Hippocampal formation (tissue), 2 donors: Measurements from ENCODE around the gene PCDH9.

ENCODE experiments used
- DNase-seq, 2 donors: peaks; one replicate each; lab custom pipeline; 2025; lab: John Stamatoyannopoulos, UW

PCDH9 gene

DNA sequence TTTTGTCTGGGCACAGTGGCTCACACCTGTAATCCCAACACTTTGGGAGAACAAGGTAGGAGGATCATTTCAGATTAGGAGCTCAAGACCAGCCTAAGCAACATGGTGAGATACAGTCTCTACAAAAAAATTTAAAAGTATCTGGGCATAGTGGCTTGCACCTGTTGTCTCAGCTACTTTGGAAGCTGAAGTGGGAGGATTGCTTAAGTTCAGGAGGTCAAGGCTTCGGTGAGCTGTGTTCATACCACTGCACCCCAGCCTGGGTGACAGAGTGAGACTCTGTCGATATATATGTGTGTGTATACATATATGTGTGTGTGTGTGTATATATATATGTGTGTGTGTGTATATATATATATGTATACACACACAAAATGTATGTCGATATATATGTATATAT, 833.0 kb downstream of the PCDH9 start:
- no peak for DNase-seq

DNA sequence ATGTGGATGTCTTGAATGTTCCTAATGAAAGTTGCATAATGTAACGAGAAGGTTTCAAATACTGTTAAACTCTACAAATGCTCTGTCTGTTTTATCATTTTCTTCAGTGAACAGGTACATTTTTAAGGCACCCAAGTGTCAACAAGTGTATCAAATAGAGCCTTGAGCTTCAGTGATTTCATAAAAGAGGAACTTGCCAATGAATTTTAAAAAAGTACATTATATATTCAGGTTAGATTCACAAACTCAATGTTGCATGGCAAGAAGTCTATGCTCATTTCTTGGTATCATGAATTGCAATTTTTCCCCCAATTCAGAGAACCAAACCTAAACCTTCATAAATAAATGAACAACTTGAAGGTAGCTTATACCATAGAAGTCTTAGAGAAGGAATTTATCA, 838.8 kb downstream of the PCDH9 start:
- no peak for DNase-seq

DNA sequence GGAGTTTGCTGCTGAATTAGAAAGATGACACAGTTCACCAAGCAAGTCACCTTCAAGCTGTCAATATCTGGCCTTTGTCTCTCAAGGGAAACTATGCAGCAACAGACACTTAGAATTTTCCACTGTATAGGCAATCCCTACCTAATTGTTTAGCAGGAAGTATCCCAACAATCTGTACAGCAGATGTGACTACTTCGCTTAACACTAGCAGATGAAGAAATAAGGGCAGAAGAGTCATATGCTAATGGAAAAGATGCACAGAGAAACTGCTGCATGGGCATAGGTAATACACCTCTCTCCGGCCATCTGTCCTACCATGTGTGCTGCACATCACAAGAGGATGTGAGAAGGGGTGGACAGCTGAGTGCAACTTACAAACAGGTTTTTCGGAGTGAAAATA, 851.2 kb downstream of the PCDH9 start:
- DNase-seq = no peak

DNA sequence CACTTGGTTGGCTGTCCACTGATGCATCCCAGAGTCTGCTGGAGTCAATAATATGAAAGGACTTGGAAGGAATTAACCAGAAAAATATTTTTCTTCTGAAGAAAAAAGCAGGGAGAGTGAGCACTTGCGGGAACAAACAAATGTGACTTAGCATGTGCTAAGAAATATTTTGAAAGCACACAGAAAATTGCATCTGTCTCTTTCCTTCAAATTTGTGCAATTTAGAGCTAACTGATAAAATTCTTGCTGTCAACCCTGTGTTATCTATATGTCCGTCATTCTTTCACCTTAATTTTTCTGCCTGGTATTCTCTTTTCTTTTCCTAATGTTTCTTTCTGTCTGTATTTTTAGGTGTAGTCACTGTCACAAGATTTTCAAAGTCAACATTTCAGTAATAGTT, 852.6 kb downstream of the PCDH9 start:
- no peak for DNase-seq

DNA sequence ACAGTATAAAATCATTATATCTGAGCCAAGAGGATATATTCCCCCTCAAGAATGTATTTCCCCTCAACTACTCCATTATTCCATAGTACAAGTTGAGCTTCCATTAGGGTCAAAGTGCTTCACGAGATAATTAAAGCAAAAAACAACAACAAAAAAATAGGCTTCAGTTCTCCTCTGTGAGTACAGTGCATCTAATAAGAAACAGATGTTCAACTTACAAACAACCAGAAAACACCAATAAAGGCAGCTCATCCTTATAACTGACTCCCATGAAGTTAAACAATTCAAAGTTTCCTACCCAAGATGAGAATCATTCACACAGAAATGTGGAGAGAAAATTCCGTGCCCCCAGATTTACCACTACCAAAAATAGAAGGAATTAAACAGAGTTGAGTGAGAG, 854.4 kb downstream of the PCDH9 start:
- no peak for DNase-seq

DNA sequence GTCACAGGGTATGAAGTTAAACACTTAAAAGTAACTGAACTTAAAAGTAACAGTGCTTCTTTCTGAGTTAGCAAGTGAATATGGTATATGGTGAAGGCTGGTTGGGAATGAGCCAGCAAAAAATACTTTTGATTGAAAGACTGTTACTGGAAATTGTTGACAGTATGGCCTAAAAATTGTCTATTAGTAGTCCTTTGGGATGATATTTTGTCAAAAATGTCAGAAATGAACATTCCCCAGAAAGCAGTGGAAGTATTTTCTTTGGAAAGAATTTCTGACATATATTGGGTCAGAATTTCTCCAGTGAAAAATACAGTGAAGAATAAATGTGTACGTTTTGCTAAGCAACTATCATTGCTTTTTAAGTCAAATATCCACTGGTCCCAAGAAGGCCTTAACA, 860.5 kb downstream of the PCDH9 start:
- DNase-seq = no peak

DNA sequence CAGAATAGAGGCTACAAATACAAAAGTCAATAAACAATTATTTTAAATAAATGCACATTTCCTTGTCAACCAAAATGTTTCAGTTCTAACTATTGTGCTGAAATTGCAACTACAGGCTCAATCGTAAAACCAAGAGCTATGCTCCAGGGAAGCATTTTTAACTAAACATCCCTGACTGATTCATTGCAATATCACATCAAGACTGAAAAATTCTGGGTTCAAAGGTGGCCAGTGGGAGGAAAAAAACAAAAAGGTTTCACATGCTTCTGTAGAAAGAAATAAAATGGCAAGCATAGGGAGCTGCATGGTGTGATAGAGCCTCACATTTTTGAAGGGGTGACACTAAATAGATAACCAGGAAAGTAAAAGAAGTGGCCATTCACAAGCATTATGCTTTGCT, 862.8 kb downstream of the PCDH9 start:
- DNase-seq = no peak

DNA sequence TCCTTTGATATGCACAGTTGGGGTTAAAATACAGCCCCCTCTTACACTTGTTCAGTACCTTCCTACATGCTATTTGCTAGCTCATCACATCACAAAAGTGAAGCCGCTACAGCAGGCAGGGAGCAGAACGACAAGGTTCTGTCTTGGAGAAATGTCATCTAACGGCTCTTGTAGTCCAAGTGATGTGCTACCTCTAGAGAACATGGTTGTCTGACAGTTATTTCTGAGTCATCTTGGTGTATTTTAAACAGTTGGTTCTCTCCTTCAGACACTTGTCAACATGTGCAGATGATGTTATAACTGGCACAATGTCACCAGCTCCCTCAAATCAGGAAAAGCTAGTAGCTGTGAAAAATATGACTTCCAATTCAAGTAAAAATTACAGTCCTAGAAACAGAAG, 865.0 kb downstream of the PCDH9 start:
- DNase-seq = no peak

DNA sequence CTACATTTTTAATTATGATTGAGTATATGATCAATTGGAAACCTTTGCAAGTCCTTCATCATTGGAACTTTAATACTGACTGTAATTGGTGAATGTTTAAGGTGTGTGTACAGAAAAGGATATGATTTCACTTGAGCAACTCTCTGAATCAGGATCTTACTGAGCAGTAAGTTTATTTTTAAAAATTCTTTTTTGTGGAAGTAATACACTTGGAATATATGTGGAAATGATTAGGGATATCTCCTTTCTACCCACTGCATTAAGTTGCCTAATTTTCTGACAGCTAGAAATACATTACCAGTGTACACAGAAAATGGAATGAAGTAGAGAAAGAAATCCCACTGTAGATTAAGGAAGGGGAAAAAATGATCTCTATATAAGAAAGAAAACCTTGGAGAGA, 865.8 kb downstream of the PCDH9 start:
- no peak for DNase-seq

DNA sequence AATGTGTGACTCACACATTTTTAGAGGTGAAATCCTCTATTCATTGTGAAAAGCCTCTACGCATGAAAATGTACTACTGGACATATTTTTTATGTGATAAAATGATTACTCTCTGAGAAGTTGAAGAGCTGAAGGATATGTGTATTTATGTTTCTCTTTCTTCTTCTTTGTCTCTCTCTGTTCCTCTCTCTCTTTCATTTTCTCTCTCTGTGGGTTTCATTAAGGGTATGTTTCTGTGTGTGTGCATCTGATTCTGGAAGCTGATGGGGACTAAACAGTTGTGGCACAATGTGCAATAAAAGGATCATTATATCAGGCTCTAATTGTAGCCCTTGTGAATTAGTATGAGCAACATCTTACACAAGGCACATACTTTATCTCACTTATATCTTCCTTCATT, 867.7 kb downstream of the PCDH9 start:
- no peak for DNase-seq

DNA sequence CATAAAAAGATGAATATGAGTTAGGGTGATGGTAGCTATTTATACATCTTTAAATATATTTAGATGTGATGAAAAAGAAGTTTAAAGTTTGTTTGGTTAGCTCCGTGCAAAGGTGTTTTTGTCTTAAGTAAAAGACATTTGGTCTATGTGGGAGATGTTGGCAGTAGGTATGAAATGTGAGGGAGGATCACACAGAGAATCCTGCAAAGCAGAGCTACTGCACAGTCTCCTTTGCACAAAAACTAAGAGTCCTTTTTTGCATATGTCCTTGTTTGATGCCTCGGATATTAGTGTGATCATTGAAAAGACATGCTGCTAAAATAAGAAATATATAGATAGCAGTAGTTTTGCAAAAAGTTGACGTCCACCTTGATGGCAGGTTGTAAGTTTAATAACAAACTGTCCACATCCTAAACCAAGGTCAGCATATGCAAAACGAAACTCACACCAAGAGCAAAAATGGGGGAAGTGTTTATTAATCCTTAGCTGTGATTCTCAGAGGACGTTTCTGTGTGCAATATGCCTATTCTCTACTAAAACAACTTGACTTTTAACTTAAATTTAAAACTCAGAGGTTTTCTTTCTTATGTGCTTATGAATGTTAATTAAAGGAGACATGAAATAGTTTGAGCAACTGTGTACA, 870.1 kb downstream of the PCDH9 start:
- DNase-seq = peak in 1 of 2 donors; percentile 46

DNA sequence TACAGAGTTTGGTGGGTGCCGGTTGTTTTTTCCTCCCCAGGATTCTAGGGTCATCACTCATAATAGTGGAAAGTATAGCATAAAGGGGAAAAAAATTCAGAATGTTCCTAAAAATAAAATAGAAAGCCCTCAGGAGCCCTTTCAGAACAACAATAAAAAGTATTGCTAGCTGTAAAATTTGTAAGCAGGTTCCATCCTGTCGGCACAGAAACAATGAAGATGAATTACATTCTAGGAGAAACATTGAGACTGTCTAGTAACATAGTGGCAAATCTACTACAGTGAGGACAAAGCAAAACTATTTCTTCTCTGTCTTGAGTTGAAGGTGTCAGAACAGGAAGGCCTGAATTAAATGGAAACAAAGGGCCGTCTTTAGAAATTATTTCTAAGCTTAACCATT, 870.7 kb downstream of the PCDH9 start:
- no peak for DNase-seq

DNA sequence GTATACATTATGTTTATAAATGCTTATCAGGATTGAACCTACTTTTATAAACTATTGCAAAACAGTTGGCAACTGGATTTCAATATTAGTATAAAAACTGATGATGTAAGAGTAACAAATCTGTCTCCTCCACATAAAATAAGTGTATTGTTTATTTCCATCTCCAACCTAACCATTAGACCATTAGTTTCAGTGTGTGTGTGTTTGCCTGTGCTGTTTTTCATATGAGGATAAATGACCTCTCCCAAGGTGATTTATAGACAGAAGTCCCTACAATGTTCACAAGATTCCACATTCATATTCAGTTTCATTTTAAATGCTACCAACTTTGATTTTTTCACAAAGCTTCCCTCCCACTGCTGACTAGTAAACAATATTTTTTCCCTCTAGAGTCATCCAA, 871.6 kb downstream of the PCDH9 start:
- DNase-seq = no peak

DNA sequence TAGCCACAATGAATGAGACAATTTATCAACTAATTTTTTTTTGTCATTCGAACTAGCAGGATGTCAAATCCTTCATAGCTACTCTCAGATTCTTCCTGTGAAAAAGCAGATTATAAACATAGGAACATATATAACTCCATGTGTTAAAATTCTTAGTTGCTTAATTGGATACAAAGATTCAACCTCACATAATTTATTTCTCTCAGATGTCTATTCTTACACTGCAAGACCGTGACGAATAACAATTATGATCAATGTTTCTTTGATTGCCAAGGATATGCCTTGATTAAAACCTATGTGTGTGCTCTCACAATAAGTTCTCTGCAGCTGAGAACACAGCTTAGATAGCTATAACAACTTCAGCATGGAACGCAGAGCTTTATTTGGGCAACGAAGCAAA, 872.7 kb downstream of the PCDH9 start:
- DNase-seq = no peak

DNA sequence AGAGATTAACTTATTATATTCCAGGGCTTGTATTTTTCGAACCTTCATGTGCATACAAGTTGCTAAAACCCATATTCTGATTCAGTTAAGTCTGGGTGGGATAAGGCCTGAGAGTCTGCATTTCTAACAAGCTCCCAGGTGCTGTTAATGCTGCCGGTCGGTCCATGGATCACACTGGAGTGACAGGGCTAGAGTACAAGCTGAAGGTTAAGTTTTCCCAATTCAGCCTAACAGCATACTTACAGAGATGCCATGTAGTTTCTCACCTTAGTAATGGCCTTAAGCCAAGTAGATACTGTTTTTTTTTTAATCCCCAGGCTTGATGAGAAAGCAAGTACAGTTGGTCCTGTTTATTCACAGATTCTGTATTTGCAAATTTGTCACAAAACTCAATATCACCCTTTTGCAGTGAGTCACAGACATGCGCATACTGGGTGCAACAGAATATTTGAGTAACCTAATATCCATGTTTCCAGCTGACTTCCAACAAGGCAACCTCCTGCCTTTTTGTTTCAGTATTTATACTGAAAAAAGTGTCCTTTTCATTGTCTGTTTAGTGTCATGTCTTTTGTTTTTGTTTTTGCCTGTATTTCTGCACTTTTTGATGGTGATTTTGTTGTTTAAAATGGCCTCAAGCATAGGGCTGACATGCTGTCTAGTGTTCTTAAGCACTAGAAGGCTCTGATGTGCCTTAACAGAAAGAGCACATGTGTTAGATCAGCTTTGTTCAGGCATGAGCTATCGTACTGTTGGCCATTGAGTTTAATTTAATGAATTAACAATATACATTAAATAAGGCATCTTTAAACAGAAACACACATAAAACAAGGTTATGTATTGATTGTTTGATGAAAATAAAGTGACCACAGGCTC, 875.0 kb downstream of the PCDH9 start:
- no peak for DNase-seq

DNA sequence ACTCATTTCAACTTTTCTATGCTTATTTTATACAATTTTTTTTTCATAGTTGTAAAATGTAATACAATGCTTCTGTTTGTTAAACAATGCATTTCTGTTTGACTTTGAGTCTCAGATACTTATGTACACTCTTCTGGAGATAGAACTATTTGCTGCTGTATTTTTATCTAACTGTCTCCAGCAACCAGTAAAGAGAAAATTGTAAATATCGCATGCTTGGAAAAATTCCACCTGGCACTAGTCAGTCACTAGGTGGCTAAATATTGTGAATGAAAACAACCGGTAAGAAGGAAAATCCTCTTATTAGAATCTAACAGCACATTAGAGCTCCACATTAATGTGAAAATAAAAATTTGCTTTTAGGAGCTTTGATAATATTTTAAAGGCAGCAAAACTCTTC, 876.5 kb downstream of the PCDH9 start:
- DNase-seq = no peak

DNA sequence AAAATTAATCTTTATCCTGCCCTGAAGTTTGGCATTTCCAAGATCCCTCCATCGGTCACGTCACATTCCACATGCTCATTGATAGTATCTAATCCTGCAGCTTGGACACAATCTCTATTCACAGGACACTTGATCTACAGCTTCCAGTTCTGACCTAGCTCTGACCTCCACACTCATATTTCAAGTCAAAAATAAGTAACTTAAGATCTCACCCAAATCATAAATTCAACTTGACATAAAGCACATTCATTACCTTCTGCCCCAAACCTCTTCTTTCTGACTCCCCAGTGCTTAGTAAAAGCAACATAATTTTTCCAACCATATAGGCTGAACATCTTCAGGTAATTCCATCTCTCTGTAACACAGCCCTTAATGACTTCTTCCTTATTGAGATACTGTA, 880.2 kb downstream of the PCDH9 start:
- DNase-seq = no peak

DNA sequence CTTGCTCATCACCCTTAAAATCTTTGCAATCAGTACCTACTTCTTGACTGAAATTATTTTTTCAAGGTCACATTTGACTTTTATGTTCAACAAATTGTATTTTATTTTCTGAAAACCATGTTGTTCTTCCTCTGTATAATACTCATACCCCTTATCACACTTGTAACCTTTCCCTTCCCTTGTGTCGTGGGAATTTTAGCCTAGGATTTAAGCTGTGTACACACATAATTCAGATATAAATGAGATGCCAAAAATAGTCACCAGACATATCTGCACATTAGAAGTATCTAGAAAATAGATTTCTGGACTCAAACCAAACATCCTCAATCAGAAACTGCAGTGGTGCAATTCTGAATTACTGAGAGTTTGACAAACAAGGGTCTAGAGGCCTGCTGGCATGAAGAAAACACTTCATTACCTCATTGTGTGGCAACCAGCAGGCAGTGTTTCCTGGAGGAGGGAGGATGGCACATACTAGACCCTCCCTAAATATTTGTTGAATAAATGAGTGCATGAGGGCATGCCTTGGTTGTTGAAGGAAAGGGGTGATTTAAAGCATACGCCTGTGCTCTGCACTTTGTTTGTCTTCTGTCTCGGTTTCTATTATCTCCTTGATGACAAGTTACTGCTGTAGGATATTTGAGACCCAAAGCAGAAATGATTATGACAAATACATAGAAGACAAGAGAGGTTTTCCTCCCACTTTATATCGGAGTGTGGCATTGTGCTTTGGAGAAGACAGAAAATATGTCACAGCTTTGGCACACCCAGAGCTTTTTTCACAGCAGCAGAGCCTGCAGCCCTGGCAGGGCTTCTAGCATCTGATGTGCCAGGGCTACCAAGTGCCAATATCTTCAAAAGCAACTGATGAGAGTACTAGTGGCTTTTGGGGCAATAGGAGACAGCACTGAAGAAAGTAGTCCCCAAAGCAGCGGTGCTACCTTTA, 881.1 kb downstream of the PCDH9 start:
- DNase-seq = peak in 1 of 2 donors; percentile 33

DNA sequence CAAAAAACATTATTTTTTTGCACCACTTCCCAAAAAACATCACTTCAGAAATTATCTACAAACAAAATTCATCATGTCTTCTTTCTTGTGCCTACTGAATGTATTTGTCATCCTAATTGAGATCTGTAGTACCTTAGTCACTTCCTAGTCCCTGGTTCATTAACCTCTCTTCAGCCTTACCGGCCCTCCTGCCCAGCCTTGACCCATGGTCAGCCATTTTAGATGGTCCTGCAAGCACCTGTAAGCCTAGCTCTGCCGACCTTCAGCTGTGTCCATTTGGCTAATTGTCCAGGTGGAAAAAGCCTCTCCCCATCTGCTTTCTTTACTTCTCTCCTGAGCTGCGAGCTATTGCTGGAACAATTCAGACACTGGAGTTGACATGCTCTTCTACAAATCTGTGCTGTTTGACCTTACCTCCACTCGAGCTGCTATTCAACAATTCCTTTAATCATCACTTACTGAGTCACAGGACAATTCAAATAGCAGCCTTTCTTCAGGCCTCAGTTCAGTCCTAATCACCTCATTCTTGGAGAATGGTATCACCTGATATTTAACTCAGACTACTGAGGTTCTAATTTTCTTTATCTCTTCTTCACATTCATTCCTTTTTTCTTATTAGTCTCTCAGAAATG, 882.5 kb downstream of the PCDH9 start:
- DNase-seq = no peak

DNA sequence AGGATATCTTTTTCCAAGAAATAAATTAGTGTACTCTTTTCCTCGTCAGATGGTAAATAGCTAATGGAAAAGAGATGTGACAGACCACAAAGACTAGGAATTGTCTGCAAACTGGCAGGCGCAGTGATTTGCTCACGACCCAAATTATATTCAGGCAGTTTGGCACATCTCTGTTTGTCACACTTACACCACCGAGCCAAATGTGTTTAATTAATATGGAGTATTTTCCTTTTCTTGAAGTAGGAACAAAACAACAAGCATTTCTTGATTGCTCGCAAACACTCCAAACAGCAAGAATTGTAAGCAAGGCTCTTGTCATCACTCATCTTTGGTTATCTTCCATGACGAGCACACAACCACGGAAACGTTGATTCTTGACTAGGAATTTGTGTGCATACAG, 884.2 kb downstream of the PCDH9 start:
- peak in 1 of 2 donors; percentile 25 for DNase-seq

DNA sequence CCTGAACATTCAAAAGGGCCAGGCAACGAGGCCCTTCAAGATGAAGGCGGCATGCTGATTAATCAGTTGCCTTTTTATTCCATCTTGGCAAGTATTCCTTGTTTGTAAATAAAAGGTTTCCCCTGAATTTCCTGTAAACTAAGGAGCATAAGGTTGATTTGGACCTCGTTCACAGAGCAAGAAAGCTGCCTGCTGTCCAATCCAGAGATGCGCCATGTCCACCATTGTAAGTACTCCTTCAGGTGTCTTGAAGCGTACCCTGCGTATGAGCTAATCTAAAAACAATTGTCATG, 884.7 kb downstream of the PCDH9 start:
- DNase-seq = no peak

DNA sequence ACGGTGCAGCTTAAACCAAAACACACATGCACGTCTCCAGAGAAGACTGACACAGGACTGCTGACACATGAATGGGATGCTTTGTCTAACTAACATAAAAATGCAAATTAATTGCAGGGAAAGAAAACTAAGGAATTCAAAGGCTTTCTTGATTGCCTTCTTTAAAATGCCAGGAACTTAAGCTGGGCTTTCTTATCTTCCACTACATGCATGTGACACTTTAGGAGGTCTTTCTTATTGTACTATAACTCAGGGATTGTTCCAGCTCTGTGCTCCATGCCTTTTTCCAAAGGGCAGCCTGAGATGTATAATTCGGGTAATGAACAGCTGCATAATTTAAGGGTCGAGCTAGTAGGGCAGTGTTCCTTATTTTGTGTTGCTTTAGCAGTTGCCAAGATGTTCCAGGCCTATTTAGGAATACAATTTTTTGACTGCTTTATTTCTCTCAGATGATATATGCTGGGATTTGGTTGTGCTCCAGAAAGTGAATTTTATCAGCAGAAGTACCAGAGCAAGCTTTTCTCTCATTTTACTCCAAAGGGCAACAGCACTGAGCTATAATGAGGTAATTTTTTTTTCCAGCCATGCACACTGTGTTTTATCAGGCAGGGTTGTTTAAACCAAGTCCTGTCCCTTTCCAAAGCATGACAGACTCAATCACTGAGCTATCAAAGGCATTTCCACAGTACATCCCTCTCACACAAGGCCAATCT, 885.2 kb downstream of the PCDH9 start:
- no peak for DNase-seq
